NOMO-1 treated with dmso at 0.1 percent for 144 hours (cell line): ENCODE data around the gene FOXJ3.

Experiments used
- DNase-seq: peaks from one replicate; lab custom pipeline; 2025; ENCODE audit not compliant: unreplicated experiment; lab: John Stamatoyannopoulos, UW

FOXJ3 gene

GRCh38 chr1:42334240-42335049 lies 590 bp downstream of the FOXJ3 start:
- DNase-seq: no peak

GRCh38 chr1:42333662-42334239 lies 1.3 kb downstream of the FOXJ3 start:
- DNase-seq: no peak

- DNase-seq: no peak
Observed at GRCh38 chr1:42332877-42333276, 2.2 kb downstream of the FOXJ3 start.

GRCh38 chr1:42330215-42330614 lies 4.8 kb downstream of the FOXJ3 start:
- DNase-seq: no peak

GRCh38 chr1:42328916-42329496 lies 6.0 kb downstream of the FOXJ3 start:
- no peak for DNase-seq

- no peak for DNase-seq
Observed at GRCh38 chr1:42328047-42328625, 6.9 kb downstream of the FOXJ3 start.

GRCh38 chr1:42325014-42325402 lies 10.0 kb downstream of the FOXJ3 start:
- DNase-seq: no peak

- DNase-seq: no peak
Observed at GRCh38 chr1:42324398-42325013, 10.5 kb downstream of the FOXJ3 start.

GRCh38 chr1:42323551-42323950 lies 11.5 kb downstream of the FOXJ3 start:
- DNase-seq: no peak

GRCh38 chr1:42322577-42322976 lies 12.5 kb downstream of the FOXJ3 start:
- no peak for DNase-seq

GRCh38 chr1:42321731-42322130 lies 13.3 kb downstream of the FOXJ3 start:
- no peak for DNase-seq

- no peak for DNase-seq
Observed at GRCh38 chr1:42320708-42321107, 14.3 kb downstream of the FOXJ3 start.

GRCh38 chr1:42319871-42320484 lies 15.1 kb downstream of the FOXJ3 start:
- no peak for DNase-seq

- no peak for DNase-seq
Observed at GRCh38 chr1:42319128-42319851, 15.7 kb downstream of the FOXJ3 start.

- no peak for DNase-seq
Observed at GRCh38 chr1:42318601-42319000, 16.4 kb downstream of the FOXJ3 start.

- DNase-seq: no peak
Observed at GRCh38 chr1:42317308-42317707, 17.7 kb downstream of the FOXJ3 start.

- no peak for DNase-seq
Observed at GRCh38 chr1:42316292-42316691, 18.7 kb downstream of the FOXJ3 start.

GRCh38 chr1:42315500-42315899 lies 19.5 kb downstream of the FOXJ3 start:
- no peak for DNase-seq

GRCh38 chr1:42313970-42314369 lies 21.1 kb downstream of the FOXJ3 start:
- no peak for DNase-seq

GRCh38 chr1:42312576-42313212 lies 22.3 kb downstream of the FOXJ3 start:
- no peak for DNase-seq
